ENCODE results near the gene VILL. TPM values are rescaled to one million over a fixed set of nuclear protein-coding genes. Genes with fewer than 3 reads are reported as not detected.
"Not testable (repeated sequence)": the region's sequence is repeated elsewhere in the genome, so short reads cannot be mapped to it uniquely, and the experiment has no call there.

VILL gene
- total RNA-seq, 1 experiment from 2014 or later: 0.05 TPM

GRCh38 chr3:37986479-37987314, 3.9 kb upstream of the VILL start:
- no peak for DNase-seq (ENCODE audit: low read depth)

GRCh38 chr3:37987315-37987697, 3.3 kb upstream of the VILL start:
- DNase-seq (ENCODE audit: low read depth): no peak

- DNase-seq (ENCODE audit: low read depth): no peak
These were observed 2.8 kb upstream of the VILL start for GRCh38 chr3:37987751-37988179.

GRCh38 chr3:37988376-37988775, 2.2 kb upstream of the VILL start:
- not testable (repeated sequence) for DNase-seq (ENCODE audit: low read depth)

- no peak for DNase-seq (ENCODE audit: low read depth)
These were observed 1.6 kb upstream of the VILL start for GRCh38 chr3:37988931-37989525.

- no peak for DNase-seq (ENCODE audit: low read depth)
These were observed 635 bp upstream of the VILL start for GRCh38 chr3:37989821-37990480.

GRCh38 chr3:37991109-37991508, 523 bp downstream of the VILL start:
- no peak for DNase-seq (ENCODE audit: low read depth)

- no peak for DNase-seq (ENCODE audit: low read depth)
These were observed 1.2 kb downstream of the VILL start for GRCh38 chr3:37991823-37992222.

- no peak for DNase-seq (ENCODE audit: low read depth)
These were observed 1.9 kb downstream of the VILL start for GRCh38 chr3:37992271-37993066.

GRCh38 chr3:37993067-37993455, 2.5 kb downstream of the VILL start:
- DNase-seq (ENCODE audit: low read depth): no peak

GRCh38 chr3:37993460-37993819, 2.9 kb downstream of the VILL start:
- no peak for DNase-seq (ENCODE audit: low read depth)

- DNase-seq (ENCODE audit: low read depth): no peak
These were observed 3.4 kb downstream of the VILL start for GRCh38 chr3:37993820-37994638.

- DNase-seq (ENCODE audit: low read depth): no peak
These were observed 4.0 kb downstream of the VILL start for GRCh38 chr3:37994639-37994972.

- DNase-seq (ENCODE audit: low read depth): no peak
These were observed 5.4 kb downstream of the VILL start for GRCh38 chr3:37995652-37996641.

GRCh38 chr3:37996785-37997301, 6.3 kb downstream of the VILL start:
- peak; percentile 64 for DNase-seq (ENCODE audit: low read depth)

- no peak for DNase-seq (ENCODE audit: low read depth)
These were observed 6.8 kb downstream of the VILL start for GRCh38 chr3:37997342-37997741.

GRCh38 chr3:37997791-37998370, 7.3 kb downstream of the VILL start:
- DNase-seq (ENCODE audit: low read depth): no peak

GRCh38 chr3:37999836-38000235, 9.2 kb downstream of the VILL start:
- no peak for DNase-seq (ENCODE audit: low read depth)

GRCh38 chr3:38000242-38000916, 9.8 kb downstream of the VILL start:
- no peak for DNase-seq (ENCODE audit: low read depth)

Data from M059J (cell line).